GM18868 (cell line): ENCODE measurements around the gene SCFD2.
"Not testable (repeated sequence)": the region's sequence is repeated elsewhere in the genome, so short reads cannot be mapped to it uniquely, and the experiment has no call there.

Source experiments
- ATAC-seq: cut with Tn5 transposase; IDR thresholded peaks from one replicate; pipeline ENCODE4 v1.9.1; 2021; ENCODE audit warnings: mild to moderate bottlenecking, moderate library complexity; ENCODE audit not compliant: unreplicated experiment

The SCFD2 gene

DNA sequence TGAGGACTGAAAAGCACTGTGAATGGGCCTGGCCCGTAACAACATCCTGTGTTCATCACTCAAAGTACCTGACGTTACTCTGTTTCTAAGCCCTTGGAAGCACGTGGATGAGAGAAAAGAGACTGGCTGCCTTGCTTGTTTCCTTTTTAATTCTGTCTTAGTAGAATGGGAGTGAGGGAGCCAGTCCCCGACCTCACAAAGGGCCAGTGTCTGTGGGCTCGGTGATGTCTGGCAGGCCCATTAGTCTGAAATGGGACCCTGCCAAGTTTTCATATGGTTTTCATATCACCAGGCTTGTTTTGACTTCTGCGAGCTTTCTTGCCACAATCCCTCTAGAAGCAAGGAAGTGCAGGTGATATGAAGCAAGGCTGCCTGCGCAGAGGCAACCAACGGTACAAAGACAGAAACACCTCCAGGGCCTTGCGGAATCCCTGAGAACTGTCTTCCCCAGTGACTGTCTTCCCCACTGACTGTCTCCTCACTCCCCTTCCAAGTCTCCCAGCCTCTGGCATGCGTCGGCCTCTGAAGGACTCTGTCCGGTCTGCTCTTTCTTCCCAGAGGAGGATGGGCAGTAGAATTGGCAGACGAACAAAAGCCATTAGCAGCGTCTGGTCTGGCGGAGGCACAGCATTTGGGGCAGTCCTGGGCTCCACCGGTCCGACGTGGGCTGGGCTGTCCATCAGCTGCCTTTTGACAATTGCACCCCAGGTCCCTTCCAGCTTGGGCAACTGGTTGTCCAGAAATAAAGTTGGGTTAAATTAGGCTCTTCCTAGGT lies 524.0 kb downstream of the SCFD2 start:
- no peak for ATAC-seq

DNA sequence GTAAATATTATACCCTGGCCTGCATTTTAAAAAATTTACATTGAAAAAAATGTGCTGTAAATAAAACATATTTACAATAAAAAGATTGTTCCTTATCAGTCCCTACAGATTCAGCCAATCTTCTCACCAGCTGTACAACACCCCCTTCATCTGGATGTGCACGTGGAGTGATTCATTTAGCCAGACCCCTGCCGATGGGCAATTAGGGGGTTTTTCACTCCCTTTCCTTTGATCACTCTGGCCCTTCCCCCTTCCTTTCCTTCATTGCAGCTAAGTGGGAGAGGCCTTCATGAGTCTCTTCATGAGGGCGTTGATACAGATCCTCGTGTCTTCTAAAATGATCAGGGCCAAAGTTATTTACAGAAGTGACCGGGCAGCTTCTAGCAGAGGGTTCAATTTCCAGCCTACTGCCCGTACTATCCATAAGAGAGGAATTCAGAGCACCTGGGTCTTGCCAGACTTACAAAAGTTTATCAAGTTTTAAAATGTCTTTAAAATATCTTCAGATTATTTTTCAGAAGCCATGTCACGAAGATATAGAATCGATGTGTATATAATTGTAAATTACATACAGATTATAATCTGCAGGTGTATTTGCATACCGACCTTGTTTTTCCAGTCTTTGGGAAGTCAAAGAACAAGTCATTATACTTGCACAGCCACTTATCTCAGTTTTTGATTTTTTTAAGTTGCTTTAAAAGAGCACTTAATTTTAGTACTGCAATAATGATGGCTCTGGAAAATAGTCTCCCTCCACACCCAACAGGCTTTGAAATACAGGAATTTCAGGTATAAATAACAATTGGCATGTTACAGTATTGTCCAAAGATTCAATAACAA lies 525.1 kb downstream of the SCFD2 start:
- no peak for ATAC-seq

DNA sequence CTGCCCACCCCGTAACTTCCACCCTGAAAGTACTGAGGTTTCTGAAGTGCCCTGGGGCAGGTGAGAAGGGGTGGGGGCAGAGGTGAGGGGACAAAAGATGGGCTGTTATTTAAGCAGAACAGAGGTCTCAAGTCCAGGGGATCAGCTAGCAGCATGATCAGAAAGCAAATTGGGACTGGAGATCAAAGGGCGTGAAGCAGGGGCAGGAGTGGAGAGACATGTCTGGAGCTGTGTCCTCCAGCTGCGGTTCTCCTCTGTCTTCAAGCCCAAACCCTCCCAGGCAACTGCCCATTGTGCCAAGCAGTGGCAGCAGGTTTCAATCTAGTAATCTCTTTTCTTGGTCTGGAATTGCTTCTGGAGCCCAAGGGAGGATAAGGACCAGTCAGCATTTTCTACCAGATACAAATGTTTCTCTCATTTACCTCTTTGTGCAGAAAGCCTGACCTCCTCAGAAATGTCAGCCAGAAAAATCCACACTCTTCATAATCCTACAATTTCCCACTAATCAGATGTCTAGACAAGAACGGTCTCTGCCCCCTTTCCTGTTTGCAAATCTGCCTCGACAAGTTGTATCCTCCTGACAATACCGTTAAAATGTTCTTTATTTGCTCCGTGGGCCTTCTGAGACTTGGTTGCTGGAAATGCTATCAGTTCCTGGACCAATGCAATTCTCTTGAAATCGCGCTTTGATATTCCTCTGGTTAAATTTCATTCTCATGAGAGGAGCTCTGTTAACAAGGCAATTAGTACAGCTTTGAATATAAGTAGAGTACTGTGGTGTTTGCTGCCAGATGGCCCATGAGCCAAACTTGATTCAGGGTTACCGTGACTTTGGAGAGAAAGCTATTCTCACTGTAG lies 526.9 kb downstream of the SCFD2 start:
- no peak for ATAC-seq

DNA sequence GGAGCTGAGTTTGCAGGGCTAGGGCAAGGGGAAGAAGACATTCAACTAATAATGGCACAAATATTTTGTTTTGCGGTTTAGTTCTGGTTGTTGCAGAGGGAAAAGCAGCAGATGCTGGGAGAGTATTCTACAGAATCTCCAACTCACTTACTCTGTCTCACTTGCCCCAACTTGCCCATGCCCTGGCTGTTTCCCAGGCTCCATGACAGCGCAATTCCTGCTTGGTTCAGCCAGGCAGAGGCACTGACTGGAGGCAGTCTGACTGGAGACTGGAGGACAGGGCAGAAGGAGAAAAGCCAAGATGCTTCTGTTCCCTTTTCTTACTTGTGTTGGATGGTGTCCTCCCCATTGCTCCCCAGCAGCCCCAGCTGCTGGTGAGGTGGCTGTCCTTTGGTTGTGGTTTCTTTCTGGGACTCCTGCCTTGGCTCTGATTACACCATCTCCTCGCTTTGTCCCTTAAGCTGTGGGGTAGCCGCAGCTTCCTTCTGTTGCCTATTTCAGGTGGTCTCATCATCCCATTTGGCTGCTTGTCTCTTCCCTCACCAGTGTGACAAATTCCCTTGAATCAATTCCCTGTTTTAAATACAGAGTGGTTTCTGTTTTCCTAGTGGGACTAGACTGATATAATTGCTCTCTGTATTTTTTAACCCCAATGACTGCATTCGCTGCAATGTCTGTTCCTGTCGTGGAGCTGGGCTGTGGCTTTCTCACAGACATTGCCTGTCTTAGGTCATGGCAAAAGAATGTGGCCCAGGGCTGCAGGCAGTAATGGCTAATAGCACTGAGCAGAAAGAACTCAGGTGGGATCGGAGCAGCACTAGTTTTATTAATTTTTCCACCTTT lies 527.9 kb downstream of the SCFD2 start:
- ATAC-seq: no peak

DNA sequence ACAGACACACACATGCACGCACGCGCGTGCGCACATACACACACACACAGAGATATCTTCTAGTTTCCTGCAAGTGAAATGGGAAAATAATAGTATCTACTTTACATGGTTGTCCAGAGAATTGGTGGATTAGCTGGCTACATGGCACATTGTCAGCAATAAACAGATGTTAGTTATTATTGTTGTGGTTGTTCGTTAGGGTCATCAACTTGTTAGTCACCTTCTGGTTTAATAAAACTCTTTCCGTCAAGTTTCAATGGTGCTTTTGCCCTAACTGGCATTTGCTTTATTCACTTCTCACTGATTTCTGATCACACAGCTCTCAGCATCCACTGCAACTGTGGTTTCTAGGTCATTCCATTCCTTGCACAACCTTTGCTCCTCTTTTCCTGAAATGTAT lies 529.2 kb downstream of the SCFD2 start:
- no peak for ATAC-seq

DNA sequence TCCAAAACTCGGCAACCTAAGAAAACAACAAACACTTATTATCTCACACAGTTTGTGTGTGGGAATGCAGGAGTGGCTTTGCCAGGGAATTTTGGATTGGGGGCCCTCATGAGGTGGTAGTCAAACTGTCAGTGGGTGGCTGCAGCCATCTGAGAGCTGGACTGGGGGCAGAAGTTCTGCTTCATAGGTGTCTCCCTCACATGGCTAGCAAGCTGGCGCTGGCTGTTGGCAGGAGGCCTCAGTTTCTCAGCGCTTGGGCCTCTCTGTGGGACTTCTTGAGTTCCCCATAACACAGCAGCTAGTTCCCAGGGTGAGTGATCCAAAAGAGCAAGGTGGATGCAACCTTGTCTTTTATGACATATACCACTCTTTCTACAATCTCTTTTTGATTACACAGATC lies 529.7 kb downstream of the SCFD2 start:
- ATAC-seq: no peak

DNA sequence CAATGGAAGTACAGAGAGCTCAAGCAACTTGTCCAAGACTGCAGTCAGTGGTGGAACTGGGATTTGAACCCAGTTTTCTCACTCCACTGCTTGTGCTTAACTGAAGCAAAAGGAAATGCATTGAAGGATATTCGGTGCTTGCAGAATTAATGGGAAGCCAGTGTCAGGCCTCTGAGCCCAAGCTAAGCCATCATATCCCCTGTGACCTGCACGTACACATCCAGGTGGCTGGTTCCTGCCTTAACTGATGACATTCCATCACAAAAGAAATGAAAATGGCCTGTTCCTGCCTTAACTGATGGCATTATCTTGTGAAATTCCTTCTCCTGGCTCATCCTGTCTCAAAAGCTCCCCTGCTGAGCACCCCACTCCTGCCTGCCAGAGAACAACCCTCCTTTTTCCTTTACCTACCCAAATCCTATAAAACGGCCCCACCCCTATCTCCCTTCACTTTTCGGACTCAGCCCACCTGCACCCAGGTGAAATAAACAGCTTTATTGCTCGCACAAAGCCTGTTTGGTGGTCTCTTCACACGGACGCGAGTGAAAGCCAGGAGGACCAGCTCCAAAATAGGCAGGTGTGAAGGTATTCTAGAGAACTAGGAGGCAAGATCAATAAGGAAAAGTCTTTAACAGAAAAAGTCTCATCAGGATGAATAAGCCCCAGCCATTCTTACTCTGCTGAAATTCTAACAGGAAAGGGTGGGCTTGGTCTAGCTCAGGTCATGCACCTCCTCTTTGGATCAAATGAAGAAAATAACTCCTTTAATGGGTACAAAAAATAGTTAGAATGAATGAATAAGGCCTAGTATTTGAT lies 531.0 kb downstream of the SCFD2 start:
- not testable (repeated sequence) for ATAC-seq

DNA sequence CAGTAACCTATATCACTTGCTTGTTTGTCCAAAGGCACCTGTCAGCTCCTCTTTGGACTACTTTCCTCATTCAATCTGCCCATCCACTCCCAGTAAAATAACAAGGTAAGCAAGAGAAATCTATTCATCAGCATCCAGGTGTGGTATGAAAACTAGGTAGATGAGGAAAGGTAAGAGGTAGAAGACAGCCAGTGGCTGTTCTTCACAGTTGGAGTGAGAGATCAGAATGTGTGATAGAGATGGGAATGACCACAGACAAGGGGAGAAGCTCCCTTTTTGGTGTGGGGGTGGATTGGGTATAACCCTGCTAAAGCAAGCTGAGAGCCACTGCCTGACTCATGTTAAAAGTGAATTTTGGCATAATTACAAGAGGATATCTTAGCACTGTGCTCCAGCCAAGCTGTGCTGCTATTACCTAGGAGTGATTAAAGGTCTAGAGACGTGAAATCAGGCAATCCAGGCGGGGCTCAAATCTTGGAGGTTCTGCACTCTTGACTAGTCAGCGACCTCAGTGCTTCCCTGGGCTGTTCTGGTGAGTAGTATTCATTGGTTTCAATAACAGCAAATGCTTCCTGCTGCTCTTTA lies 531.8 kb downstream of the SCFD2 start:
- ATAC-seq: no peak

DNA sequence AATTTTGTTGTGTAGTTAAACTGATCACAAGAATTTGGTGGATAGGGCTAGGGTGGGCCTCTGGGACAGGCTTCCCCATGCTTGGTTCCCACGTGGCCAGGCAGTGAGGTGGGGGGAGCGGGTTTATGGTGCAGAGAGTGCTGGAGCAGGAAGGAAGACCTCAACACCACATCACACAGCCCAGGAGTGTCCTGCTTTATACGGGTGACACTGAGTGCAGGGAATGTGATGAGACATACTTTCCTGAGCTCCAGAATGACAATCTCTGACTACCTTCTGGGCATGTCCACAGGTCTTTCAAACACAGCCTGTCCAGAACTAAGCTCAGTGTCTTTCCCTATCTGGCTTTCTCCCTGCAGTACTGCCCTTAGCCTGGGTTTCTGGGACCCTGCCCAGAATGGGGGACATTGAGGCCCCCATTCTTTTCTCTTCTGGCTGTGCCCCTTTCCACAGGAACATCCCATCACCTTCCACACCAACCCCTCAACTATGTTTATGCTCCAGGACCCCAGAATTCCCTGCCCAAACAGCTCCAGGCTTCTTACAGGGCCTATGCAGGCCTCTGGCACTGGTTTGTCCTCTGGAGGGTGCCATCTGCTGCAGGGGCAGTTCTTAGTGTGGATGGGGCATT lies 540.3 kb downstream of the SCFD2 start:
- no peak for ATAC-seq

DNA sequence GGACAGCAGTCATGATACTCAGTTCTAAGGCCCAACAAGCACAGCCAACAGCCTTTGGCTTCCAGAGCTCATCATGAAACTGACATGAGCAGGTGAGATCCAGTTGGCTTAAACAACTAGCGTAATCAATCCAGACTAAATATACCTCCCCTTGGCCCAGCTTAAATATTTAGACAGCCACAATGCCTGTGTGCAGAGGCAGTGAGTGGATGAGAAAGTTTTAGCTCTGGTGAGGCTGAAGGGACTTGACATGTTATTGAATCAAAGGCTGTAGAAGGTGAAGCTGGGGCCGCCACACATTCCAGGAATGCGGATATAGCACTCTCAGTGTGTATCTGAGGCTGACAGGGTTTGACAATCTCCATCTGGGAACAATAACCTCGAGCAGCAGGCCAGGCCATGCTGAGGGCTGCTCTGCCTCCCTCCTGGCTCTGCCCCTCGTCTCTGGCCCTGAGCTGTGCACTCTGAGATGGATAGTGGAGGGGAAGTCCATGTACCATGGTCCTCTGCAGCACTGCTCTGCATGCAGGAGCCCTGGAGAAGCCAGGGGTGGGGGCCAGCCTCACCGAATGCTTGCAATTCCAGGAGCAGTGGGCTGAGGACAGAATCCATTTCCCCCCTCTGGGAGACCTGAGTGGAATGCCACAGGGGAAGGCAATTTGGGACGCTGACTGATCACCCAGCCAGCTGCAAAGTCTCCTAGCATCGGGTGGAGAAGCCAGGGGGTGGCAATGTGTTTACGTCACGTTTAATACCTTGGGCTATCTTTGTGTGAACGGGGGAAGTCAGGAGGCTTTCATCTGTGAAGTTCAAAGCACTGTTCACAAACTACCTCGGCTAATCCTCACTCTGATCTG lies 541.0 kb downstream of the SCFD2 start:
- ATAC-seq: no peak

DNA sequence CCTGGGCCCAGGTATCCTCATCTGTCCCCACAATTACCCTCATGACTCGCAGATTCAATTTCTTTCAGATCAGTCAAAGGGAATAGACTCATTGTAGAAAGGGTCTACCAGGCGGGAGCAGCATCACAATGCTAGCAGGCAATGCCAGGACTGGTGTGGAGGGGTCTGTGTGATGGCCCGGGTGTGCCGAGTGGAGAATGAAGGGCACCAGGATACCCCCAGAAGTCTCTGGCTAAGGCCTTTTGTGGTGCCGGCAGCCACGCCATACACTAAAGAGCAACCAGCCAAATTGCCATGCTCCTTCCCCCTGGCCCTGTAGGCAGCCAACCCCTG lies 541.6 kb downstream of the SCFD2 start:
- ATAC-seq: no peak

DNA sequence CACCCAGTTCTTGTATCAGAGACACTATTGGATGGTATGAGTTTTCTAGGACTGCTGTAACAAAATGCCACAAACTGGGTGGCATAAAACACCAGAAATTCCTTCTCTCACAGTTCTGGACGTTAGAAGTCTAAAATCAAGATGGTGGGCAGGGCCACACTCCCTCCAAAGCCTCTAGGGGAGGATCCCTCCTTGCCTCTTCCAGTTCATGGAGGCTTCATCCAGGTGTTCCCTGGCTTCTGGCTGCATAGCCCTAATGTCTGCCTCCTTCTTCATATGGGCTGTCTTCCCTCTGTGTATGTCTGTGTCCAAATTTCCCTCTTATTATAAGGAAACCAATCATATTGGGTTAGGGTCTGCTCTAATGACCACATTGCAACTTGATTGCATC lies 542.2 kb downstream of the SCFD2 start:
- no peak for ATAC-seq
